ENCODE results near the gene HOXC5.

The HOXC5 gene

GRCh38 chr12:53996240-53997203 is 36.3 kb upstream of the HOXC5 start:
- no peak for DNase-seq

GRCh38 chr12:53997204-53998109 is 35.4 kb upstream of the HOXC5 start:
- DNase-seq = no peak

DNA sequence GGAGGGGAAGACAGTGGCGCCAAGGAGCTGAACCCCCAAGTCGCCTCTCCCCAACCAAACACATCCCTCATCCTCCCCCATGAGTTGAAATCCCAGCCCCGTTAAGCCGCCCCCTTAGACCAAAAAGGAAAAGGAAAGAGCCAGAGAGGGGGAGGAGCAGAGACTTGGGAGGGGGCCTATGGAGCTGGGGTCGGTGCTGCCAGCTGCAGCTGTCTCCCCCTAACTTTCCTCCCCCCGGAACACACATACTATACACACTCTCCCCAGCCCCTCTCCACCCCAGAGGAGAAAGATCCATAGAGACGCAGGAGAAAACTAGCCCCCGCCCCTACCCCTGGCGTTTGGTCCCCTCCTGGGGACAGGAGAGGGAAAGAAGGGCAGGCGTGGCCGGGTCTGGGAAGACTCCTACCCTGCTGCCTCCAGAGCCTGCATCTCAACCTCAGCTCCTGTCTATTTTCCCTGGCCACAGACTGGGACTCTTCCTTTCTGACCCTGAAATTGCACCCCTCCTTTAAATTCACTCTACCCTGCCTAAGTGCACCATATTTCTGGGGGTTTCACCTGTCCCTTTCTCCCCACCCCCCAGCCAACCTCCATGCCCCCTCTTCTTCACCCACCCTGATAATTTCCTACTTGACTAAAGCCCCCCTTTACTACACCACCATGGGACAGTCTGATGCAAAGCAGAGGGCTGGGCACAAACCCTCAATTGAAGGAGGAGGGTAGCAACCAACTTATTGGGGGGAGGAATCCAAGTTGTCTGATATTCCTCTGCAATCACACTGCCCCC is 34.5 kb upstream of the HOXC5 start:
- no peak for DNase-seq

DNA sequence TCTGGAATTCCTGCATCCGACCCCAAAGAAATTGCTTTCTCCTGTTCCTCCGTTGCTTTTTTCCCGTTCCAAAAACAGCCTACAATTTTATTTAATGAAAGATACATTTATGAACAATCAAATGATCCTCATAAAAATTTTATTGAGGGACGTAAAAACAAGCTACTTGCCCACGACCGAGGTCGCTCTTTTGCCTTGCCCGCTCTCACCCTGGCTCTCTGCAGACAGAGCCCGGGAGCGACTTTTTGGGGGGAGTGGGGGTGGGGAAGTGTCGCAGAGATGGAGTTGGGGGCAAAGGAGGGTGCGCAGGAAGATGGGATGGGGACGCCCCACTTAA is 34.0 kb upstream of the HOXC5 start:
- no peak for DNase-seq

DNA sequence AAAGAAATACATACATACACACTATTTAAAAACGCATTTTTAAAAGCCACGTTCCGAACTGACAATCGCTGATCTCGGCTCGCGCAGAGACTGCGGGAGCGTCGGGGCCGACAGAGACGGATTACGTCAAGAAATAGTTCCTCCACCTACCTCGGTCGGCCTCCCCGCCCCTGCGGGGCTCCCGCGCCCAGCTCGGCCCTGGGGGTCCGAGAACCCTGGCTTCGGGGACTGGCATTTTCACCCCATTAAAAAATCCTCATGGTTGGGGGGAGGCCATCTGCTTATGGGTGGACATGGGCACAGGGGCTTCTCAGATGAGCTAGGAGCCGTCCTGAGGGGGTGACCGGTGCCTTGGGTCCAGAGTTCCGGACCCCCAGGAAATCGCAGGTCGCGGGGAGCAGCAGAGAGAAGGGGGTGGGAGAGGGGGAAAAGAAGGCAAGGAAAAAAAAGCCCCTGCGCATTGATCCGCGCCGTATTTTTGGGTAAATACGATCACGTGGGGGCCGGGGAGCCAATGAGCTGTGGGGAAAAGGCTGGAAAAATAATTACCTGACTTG is 33.2 kb upstream of the HOXC5 start:
- DNase-seq = no peak

DNA sequence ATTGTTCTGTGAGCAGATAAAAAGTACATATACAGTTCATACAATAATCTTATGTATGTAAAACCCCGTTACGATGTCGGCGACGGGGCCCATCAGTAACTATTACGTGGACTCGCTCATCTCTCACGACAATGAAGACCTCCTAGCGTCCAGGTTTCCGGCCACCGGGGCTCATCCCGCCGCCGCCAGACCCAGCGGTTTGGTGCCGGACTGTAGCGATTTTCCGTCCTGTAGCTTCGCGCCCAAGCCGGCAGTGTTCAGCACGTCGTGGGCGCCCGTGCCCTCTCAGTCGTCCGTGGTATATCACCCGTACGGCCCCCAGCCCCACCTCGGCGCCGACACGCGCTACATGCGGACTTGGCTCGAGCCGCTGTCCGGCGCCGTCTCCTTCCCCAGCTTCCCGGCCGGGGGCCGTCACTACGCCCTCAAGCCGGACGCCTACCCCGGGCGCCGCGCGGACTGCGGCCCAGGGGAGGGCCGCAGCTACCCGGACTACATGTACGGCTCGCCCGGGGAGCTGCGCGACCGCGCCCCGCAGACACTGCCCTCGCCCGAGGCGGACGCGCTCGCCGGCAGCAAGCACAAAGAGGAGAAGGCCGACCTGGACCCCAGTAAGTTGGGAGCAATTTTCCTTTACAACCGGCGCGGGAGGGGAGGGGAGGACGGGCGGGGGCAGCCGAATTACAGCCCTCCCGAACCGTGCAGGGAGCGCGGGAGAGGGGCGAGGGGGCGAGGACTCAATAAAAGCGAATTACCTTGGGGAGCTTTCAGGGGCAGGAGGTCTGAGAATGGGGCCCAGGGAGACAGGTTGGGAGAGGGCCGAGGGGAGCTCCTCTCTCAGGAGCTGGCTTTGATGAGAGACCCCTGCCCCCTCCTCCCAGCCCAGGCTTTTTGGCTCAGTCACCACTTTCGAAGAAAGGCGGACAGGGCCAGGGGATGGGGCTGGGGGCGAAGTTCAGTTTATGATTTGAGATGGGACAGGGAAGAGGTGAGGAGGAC is 32.4 kb upstream of the HOXC5 start, which contains the start of gene HOXC9:
HOXC9 (plus strand) TSS at position 46 of the 999 bp plus-strand sequence; CDS start at position 74, 28 bp downstream.
- no peak for DNase-seq

DNA sequence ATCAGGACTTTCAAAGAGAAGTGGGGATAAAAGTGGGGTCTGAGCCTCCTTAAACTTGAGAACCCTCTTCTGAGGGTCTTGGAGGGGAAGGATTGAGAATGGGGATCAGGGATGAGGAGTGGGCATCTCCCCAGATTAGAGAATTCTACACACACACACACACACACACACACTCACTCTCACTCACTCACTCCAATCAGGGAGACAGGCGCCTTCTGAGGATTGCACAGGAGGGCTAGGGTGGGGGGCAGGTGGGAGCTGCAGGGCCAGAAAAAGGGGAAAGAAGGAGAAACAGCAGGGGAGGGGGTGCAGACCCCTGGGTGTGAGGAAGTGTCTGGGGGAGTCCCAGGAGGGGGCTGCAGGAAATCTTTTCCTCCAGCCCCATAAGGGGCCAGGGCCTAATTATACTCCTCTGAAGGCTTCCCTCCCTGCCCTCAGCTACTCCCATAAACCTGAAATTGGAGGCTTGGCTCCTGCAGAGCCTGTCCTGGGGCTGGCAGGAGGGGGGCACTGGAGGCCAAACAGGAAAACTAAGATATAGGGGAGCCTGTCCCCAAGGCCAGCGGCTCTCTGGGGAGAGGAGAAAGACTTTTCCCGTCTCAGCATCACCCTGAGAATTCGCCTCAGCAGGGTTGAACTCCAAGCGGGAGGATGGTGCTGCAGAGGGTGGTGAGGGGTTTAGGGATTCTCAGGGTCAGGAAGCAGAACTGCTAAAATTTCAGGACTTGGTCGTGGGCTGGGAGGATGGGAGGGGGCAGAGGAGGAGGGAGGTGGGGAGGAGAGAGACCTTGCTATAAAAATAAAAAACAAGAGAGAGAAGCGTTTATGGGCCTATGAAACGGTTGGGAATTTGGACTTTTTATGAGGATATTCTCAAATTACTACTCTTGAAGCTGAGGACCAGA is 31.3 kb upstream of the HOXC5 start:
- DNase-seq = no peak

DNA sequence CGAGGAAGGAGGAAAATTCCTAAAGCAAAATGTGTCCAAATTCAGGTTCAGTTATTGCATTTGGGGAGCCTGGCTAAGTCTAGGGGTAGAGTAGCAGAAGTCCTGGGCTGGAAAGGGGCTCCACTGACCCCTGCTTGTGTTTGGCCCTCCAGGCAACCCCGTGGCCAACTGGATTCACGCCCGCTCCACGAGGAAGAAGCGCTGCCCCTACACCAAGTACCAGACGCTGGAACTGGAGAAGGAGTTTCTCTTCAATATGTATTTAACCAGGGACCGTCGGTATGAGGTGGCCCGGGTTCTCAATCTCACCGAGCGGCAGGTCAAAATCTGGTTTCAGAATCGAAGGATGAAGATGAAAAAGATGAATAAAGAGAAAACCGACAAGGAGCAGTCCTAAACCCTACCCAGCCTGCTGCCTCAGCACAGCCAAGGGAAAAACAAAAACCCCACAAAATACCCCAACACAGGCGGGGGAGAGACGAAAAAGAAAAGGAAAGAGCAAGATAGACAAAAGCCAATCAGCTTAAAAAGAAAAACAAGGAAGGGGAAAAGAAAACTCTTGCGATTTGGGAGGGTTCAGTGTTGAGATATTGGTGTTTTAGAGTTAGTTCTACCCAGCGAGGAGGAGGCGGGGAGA is 30.5 kb upstream of the HOXC5 start:
- DNase-seq = no peak

- DNase-seq = no peak
These were observed 29.9 kb upstream of the HOXC5 start for GRCh38 chr12:54002915-54003389.

GRCh38 chr12:54003625-54004024 is 29.2 kb upstream of the HOXC5 start:
- no peak for DNase-seq

DNA sequence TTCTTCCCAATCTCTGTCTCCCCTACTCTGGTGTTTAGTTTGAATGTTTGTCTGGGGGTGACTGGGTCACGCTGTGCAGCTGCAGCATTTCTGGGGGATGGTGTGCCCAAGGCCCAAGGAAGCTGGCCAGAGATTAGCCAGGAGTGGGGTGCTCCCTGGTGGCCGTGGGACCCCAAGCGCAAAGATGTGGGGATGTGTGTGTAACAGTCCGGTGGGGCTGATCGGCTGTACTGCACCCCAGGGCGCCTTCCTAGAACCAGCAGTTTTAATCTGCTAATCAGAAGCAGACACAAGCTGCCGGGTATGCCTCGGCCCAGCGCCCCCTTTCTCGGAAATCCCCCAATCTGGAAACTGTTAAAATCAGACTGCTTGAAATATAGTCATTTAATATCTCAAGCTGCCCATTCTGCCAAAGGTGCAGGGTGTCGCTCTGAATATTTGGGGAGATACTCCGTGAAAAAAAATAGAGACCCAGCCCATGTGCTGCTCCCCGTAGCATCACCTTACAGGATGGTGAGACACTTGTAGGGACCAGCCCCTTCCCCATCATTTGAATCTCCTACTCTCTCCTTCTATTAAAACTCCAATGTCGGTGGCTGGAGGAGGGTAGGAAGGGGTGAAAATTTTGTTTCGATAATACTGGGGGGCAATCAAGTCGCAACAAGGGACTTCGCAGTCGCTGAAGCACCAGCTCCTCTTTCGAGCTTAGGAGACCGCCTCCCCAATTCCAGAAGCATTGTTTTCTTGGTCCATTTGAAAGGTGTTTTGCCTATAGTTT is 28.6 kb upstream of the HOXC5 start:
- DNase-seq = no peak

GRCh38 chr12:54004841-54005530 is 27.9 kb upstream of the HOXC5 start:
- DNase-seq = no peak

- DNase-seq = no peak
These were observed 27.4 kb upstream of the HOXC5 start for GRCh38 chr12:54005531-54005852.

DNA sequence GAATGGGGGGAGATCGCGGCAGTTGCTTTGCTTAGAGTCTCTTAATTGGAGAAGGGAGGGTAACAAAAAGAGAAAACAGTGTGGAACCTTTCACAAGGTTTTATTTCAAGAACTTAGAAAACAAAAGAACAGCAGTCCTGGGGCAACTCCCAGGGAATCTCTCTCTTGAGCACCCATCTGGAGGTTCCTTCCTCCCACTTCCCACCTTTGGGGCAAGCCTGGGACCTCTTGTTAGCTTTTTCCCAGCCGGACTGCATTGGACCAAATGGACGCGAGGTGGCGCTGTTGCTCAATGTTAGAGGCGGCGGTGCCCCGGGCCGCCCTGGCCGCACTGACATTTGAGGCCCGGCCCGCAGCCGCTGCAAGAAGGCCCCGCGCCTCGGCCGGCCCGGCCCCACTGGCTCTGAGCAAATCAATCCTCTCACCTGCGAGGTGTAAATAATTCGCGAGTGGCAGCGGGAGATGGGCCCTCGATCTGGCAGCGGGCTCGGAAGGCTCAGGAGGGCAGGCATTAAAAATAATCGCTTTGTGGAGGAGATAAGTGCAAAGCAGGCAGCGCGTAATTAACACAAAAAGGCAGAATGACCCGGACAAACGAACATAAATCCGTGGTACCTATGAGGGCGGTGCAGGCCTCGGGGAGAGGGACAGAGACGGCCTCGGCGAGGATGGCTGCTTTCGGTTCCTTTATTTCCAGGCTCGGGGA is 26.8 kb upstream of the HOXC5 start:
- peak; percentile 61 to 83 (median 72) for DNase-seq

DNA sequence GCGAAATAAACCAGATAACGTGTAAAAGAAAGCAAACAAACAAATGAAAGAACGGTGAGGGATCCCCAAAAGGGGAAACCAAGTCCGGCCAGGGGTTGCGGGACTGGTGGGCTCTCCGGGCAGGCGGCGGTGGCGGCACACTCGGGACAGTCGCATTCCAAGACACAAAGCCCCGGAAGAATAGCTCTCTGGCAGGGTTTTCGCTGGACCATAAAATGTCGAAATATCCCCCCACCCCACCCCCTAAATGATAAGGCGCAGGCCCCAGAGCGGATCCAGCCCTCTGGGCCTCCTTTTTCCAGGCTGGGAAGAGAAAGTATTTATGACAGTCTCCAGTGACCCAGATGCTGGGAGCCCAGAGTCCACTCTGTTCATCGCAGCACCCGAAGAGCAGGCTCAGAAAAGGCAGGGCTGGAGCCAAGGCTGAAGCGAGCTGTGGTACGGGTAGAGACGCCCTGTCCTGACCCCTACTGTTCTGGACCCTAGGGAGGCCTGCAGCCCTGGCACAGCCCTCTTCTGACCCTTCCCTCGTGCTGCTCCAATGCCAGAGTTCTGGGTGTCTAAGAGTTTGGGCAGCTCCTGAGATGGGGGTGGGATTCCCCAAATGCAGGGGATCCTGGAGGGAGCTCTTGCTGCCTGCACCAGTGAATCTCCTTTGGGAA is 26.2 kb upstream of the HOXC5 start:
- DNase-seq = no peak

DNA sequence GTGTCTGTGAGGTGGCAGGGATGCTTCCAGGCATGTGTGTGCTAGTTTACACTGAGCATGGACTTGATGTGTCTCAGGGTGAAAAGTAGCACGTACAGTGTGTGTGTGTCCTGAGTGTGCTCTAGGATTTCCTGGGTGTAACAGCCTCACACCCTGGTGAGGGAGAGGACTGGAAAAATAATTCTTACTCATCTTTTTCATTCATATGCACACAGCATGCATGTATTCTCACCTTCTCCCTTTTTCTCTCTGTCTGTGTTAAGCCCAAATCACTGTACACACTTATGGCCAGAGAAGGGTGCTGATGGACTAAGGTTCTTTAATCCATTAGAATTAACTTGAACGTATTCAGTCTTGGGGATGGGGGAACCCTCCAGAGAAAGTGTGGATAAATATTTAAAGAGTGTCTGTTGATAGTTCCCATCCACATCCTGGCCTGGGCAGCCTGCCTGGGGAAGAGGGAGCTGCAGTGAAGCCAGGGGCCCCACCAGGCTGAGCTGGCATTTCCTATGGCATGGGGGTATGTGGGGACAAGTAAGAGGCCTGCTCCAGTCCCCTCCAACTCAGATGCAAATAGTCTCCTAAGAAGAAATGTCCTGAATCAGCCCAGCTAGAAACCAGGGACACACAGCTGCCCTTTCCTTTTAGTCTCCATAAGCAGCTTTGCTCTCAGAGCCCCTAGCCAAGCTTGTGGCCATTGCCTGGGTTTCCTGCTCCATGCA is 25.2 kb upstream of the HOXC5 start:
- no peak for DNase-seq

Data from activated CD4-positive, CD25-positive, alpha-beta regulatory T cell (primary cell).